Neural cell (in vitro differentiated cells): ENCODE measurements around the gene SMPDL3A. TPM values are rescaled to one million over a fixed set of nuclear protein-coding genes. Genes with fewer than 3 reads are reported as not detected.

Experiments used
- H2AFZ ChIP-seq: fragments of 200-600, 300-800 bp; sonication (generic), shearing (Covaris generic); 2 replicates; pipeline ENCODE4 v1.6.0; 2014; ENCODE audit warnings: low read depth, mild to moderate bottlenecking, antibody characterized with exemption, low read length, moderate library complexity
- H3F3A ChIP-seq: fragments of 200-600 bp; shearing (Covaris generic); 2 replicates; pipeline ENCODE4 v1.6.1; 2016; ENCODE audit warnings: mild to moderate bottlenecking, moderate library complexity, mixed read lengths, antibody characterized with exemption, low read length; ENCODE audit not compliant: insufficient read depth, poor library complexity, severe bottlenecking
- H3K27ac ChIP-seq: fragments of 200-600, 300-800 bp; sonication (generic), shearing (Covaris generic); 2 replicates; pipeline ENCODE4 v1.5.1; 2014; ENCODE audit warnings: mild to moderate bottlenecking, low read length, moderate library complexity
- H3K27me3 ChIP-seq: fragments of 300-800, 200-600 bp; sonication (generic), shearing (Covaris generic); 2 replicates; pipeline ENCODE4 v1.6.0; 2014; ENCODE audit warnings: mild to moderate bottlenecking, low read depth, low read length, moderate library complexity; ENCODE audit not compliant: insufficient read depth
- H3K36me3 ChIP-seq: fragments of 300-800, 200-600 bp; sonication (generic), shearing (Covaris generic); 2 replicates; pipeline ENCODE4 v1.5.1; 2014; ENCODE audit warnings: mild to moderate bottlenecking, antibody characterized with exemption, low read length, moderate library complexity; ENCODE audit not compliant: insufficient read depth
- H3K4me2 ChIP-seq: fragments of 300-800, 200-600 bp; sonication (generic), shearing (Covaris generic); 2 replicates; pipeline ENCODE4 v1.6.0; 2014; ENCODE audit warnings: mild to moderate bottlenecking, low read length
- H3K4me3 ChIP-seq: fragments of 300-800, 200-600 bp; sonication (generic), shearing (Covaris generic); 2 replicates; pipeline ENCODE4 v1.5.1; 2014; ENCODE audit warnings: mild to moderate bottlenecking, low read length, moderate library complexity
- H3K79me2 ChIP-seq: fragments of 200-600 bp; shearing (Covaris generic); replicated peaks from 2 replicates; pipeline ENCODE4 v1.6.0; 2014; ENCODE audit warnings: mild to moderate bottlenecking, low read length, moderate library complexity; ENCODE audit not compliant: insufficient read depth
- H3K9ac ChIP-seq: fragments of 300-800, 200-600 bp; sonication (generic), shearing (Covaris generic); 2 replicates; pipeline ENCODE4 v1.6.1; 2016; ENCODE audit warnings: mild to moderate bottlenecking, low read length, mixed read lengths
- H3K9me2 ChIP-seq: fragments of 200-600 bp; shearing (Covaris generic); 2 replicates; pipeline ENCODE4 v1.6.1; 2016; ENCODE audit warnings: mild to moderate bottlenecking, low read length, mixed read lengths; ENCODE audit not compliant: insufficient read depth
- H3K9me3 ChIP-seq: fragments of 200-600, 300-800 bp; sonication (generic), shearing (Covaris generic); 2 replicates; pipeline ENCODE4 v1.6.1; 2016; ENCODE audit warnings: mild to moderate bottlenecking, mixed run types, low read length, moderate library complexity, mixed read lengths
- H4K20me1 ChIP-seq: fragments of 200-600 bp; shearing (Covaris generic); 2 replicates; pipeline ENCODE4 v1.6.1; 2016; ENCODE audit warnings: mild to moderate bottlenecking, mixed run types; ENCODE audit not compliant: insufficient read depth
- CTCF ChIP-seq: fragments of 450-650 bp; IDR thresholded peaks from 2 replicates; pipeline ENCODE4 v1.5.1; 2014; ENCODE audit warnings: antibody characterized with exemption, mild to moderate bottlenecking, moderate library complexity; ENCODE audit not compliant: poor library complexity, severe bottlenecking
- EP300 ChIP-seq: fragments of 450-650 bp; conservative IDR thresholded peaks from 2 replicates; pipeline ENCODE4 v1.6.1; 2014; ENCODE audit warnings: antibody characterized with exemption, mild to moderate bottlenecking, moderate library complexity; ENCODE audit not compliant: poor library complexity, severe bottlenecking
- EZH2 ChIP-seq: fragments of 200-600, 300-800 bp; shearing (Covaris generic), sonication (generic); IDR thresholded peaks from 2 replicates; pipeline ENCODE4 v1.6.1; 2014; ENCODE audit warnings: antibody characterized with exemption, low read length, borderline replicate concordance, mild to moderate bottlenecking; ENCODE audit not compliant: insufficient read depth, poor library complexity, severe bottlenecking
- MXI1 ChIP-seq: fragments of 450-650 bp; conservative IDR thresholded peaks from 2 replicates; pipeline ENCODE4 v1.6.1; 2014; ENCODE audit warnings: antibody characterized with exemption, mild to moderate bottlenecking; ENCODE audit not compliant: poor library complexity, severe bottlenecking
- POLR2AphosphoS5 ChIP-seq: IDR thresholded peaks from 2 replicates; pipeline ENCODE4 v1.6.1; 2012
- RAD21 ChIP-seq: fragments of 450-650 bp; conservative IDR thresholded peaks from 2 replicates; pipeline ENCODE4 v1.6.1; 2014; ENCODE audit warnings: antibody characterized with exemption, mild to moderate bottlenecking, moderate library complexity
- REST ChIP-seq: IDR thresholded peaks from 2 replicates; pipeline ENCODE4 v1.6.1; 2012; ENCODE audit warnings: borderline replicate concordance
- SMC3 ChIP-seq: fragments of 450-650 bp; conservative IDR thresholded peaks from 2 replicates; pipeline ENCODE4 v1.6.1; 2014; ENCODE audit warnings: antibody characterized with exemption, mild to moderate bottlenecking, moderate library complexity; ENCODE audit not compliant: poor library complexity
- TAF1 ChIP-seq: IDR thresholded peaks from 2 replicates; pipeline ENCODE4 v1.6.1; 2012; ENCODE audit warnings: low read depth
- polyA plus RNA-seq: library from polyadenylated mRNA; depleted of rRNA; stranded (reverse); fragments of >200 nt; gene quantifications from 2 replicates; pipeline ENCODE4 v1.2.3, GENCODE V29; 2014

SMPDL3A gene
- polyA plus RNA-seq, 1 donor from 2014 or later, result 8.2 TPM

GRCh38 chr6:122817766-122818165 lies 28.7 kb downstream of the SMPDL3A start:
- H3K4me3 ChIP-seq, result no peak overlapping the region
- no peak overlapping the region for H3K9ac ChIP-seq
- no peaks in the 10 kb centered on the region for H3K27me3 ChIP-seq
- H3K4me2 ChIP-seq, result no peak overlapping the region
- H2AFZ ChIP-seq, result no peak overlapping the region
- H3K36me3 ChIP-seq, result no peaks in the 10 kb centered on the region
- TF ChIP-seq MXI1 (no peak), POLR2AphosphoS5 (no peak), CTCF (no peak), TAF1 (no peak), SMC3 (no peak)
- no peaks in the 10 kb centered on the region for H3K9me3 ChIP-seq
- H4K20me1 ChIP-seq, result no peaks in the 10 kb centered on the region
- H3K9me2 ChIP-seq, result no peaks in the 10 kb centered on the region
- no peak overlapping the region for H3K27ac ChIP-seq
- no peaks in the 10 kb centered on the region for H3F3A ChIP-seq
- H3K79me2 ChIP-seq, result no peaks in the 10 kb centered on the region

- Histone ChIP-seq H3K27ac (no peak overlapping the region), H3K27me3 (no peaks in the 10 kb centered on the region), H2AFZ (no peak overlapping the region), H3K4me2 (peak overlapping the region; percentile 9), H3K9ac (no peak overlapping the region), H4K20me1 (no peaks in the 10 kb centered on the region), H3K36me3 (no peaks in the 10 kb centered on the region), H3K4me3 (no peak overlapping the region), H3K79me2 (no peaks in the 10 kb centered on the region), H3K9me2 (no peaks in the 10 kb centered on the region), H3K9me3 (no peaks in the 10 kb centered on the region), H3F3A (no peaks in the 10 kb centered on the region)
- TF ChIP-seq EP300, result peak; percentile 22
- TF ChIP-seq POLR2AphosphoS5, result peak; percentile 22
- TF ChIP-seq CTCF, result no peak
Observed at GRCh38 chr6:122818866-122819265, 29.8 kb downstream of the SMPDL3A start.

- Histone ChIP-seq H3K4me3 (no peak overlapping the region), H3K9ac (no peak overlapping the region), H3K27ac (no peak overlapping the region), H3K9me2 (no peaks in the 10 kb centered on the region), H2AFZ (no peak overlapping the region), H3K4me2 (no peak overlapping the region), H3K79me2 (no peaks in the 10 kb centered on the region), H3K27me3 (no peaks in the 10 kb centered on the region), H3F3A (no peaks in the 10 kb centered on the region), H3K9me3 (no peaks in the 10 kb centered on the region), H4K20me1 (no peaks in the 10 kb centered on the region), H3K36me3 (no peaks in the 10 kb centered on the region)
- TF ChIP-seq TAF1 (no peak), SMC3 (no peak), REST (no peak), POLR2AphosphoS5 (no peak), MXI1 (no peak), RAD21 (no peak), EZH2 (no peak), CTCF (no peak), EP300 (no peak)
Observed at GRCh38 chr6:122821095-122821494, 32.0 kb downstream of the SMPDL3A start.
